GM10248 (cell line): ENCODE data around the gene DSTN.

Source experiments
- CTCF ChIA-PET: fragments of 300-600 bp; sonication (Branson Sonifier 250); formaldehyde crosslinking; extraction: SDS; loops from one replicate; lab custom pipeline; 2021; ENCODE audit warnings: antibody characterized with exemption; lab: Yijun Ruan, JAX
- POLR2A ChIA-PET: fragments of 350-650 bp; sonication (Branson Sonifier 250); formaldehyde crosslinking; extraction: SDS; loops from one replicate; lab custom pipeline; 2020; ENCODE audit warnings: antibody characterized with exemption; lab: Yijun Ruan, JAX
- DNase-seq: peaks from one replicate; pipeline ENCODE4 v3.0.0; 2012; ENCODE audit errors: extremely low spot score
- CTCF ChIP-seq: IDR thresholded peaks from 2 replicates; pipeline ENCODE4 v1.5.1; 2012; ENCODE audit warnings: mild to moderate bottlenecking, low read depth; ENCODE audit errors: extremely low read depth, missing control alignments, control extremely low read depth

Gene DSTN

DNA sequence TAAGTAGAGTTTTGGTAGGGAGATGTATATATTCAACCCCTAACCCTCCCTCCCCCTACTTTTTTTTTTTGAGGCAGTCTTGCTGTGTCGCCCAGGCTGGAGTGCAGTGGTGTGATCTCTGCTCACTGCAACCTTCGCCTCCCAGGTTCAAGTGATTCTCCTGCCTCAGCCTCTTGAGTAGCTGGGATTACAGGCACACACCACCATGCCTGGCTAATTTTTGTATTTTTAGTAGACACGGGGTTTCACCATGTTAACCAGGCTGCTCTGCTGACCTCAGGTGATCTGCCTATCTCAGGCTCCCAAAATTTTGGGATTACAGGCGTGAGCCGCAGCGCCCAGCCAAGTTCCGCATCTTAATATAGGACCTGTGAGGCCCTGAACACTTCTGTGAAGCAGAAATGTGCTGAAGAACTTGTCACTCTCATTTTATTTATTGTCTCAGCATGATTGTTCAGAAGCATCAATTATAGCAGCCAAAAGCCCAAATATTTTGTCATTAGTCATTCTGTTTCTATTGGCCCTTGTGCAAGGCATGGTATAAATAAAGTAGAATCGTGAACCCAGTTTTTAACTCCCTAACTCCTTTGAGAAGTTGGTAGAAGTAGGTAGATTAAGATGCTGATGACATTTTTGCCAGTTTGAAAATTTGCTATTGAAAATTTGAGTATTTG lies 19.4 kb downstream of the DSTN start:
- no peak for DNase-seq
- CTCF ChIA-PET = interaction anchor here (1.1 to 1.4 kb wide), 3 partner anchors 13 to 62 kb away, joined by 3 read pairs; no protein-coding TSS in a partner anchor
- TF ChIP-seq CTCF = no peak
- POLR2A ChIA-PET = no interaction called here

DNA sequence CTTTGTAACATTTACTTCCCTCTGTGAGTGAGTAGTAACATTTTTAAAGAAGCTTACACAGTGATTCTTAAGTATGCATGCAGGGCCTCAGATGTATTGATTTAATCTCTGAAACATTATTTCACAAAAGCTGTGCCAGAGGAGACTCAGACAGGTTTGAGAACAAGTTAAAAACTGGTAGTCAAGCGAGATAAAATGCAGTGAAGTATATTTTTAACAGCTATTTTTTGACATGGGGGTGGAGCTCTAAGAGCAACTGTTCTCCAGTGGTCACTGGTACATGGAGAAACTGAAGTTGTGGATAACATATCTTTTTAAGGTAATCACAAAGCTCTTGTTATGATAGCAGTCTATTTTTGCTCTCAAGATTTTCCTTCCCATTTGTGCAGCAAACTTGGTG lies 20.4 kb downstream of the DSTN start:
- POLR2A ChIA-PET = no interaction called here
- CTCF ChIA-PET = interaction anchor here (0.9 to 1.8 kb wide), 6 partner anchors 11 to 61 kb away, joined by 3 to 5 read pairs (median 3); partner anchors contain the start of gene DSTN
- TF ChIP-seq CTCF = no peak
- no peak for DNase-seq

DNA sequence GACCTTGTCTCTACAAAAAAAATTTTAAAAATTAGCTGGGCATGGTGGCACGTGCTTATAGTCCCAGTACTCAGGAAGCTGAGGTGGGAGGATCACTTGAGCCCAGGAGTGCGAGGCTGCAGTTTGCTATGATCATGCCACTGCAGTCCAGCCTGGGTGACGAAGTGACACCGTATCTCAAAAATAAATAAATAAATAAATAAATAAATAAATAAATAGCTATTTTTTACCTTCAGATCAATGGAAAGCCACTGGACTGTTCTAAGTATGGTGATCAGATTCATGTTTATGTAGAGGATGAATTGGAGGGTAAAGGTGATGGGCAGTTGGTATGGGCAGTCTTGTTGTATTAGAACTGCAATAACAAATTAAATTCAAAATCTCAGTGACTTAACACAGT lies 24.0 kb downstream of the DSTN start:
- ChIA-PET POLR2A (no interaction called here), CTCF (interaction anchor here (0.9 to 1.4 kb wide), 6 partner anchors 8 to 24 kb away, joined by 3 to 5 read pairs (median 4); partner anchors contain the start of gene DSTN)
- TF ChIP-seq CTCF = no peak
- DNase-seq = no peak

GRCh38 chr20:17594443-17594842 lies 24.6 kb downstream of the DSTN start:
- no peak for TF ChIP-seq CTCF
- ChIA-PET CTCF (interaction anchor here (0.9 to 1.4 kb wide), 6 partner anchors 9 to 24 kb away, joined by 3 to 5 read pairs (median 4); partner anchors contain the start of gene DSTN), POLR2A (no interaction called here)
- no peak for DNase-seq

- CTCF ChIA-PET = no interaction called here
- DNase-seq = no peak
- POLR2A ChIA-PET = no interaction called here
- no peak for TF ChIP-seq CTCF
Measured at GRCh38 chr20:17595856-17596255, 26.0 kb downstream of the DSTN start.

DNA sequence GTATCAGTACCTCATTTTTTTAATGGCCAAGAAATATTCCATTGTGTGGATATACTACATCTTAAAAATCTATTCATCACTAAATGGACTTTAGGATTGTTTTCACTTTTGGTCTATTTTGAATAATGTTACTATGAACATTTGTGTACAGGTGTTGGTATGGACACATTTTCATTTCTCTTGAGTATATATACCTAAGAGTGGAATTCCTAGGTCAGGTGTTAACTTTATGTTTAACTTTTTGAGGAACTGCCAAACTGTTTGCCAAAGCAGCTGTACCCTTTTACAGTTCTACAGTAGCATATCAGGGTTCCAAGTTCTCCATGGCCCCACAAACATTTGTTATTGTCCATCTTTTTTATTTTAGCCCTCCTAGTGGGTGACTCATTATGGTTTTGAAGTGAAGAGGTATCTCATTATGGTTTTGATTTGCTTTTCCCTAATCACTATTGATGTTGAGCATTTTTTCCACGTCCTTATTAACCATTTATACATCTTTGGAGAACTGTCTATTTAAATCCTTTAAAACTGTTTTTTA lies 28.2 kb downstream of the DSTN start:
- no peak for TF ChIP-seq CTCF
- ChIA-PET POLR2A (no interaction called here), CTCF (interaction anchor here (1.2 kb wide), 1 partner anchor 9 kb away, joined by 3 read pairs; no protein-coding TSS in a partner anchor)
- DNase-seq = no peak
